Nephron progenitor cell (in vitro differentiated cells): ENCODE data around the gene MAT2A.

Source experiments
- DNase-seq: peaks from one replicate; pipeline ENCODE4 v3.0.0; 2021
- H3K27ac Mint-ChIP-seq: 2 replicates; pipeline ENCODE4 v1.8.0; 2021; ENCODE audit warnings: mild to moderate bottlenecking, moderate library complexity, mixed read lengths
- H3K27me3 Mint-ChIP-seq: 2 replicates; pipeline ENCODE4 v1.8.0; 2021; ENCODE audit warnings: mild to moderate bottlenecking, low read depth, mixed read lengths; ENCODE audit not compliant: poor library complexity
- H3K36me3 Mint-ChIP-seq: 2 replicates; pipeline ENCODE4 v1.8.0; 2021; ENCODE audit warnings: low read depth, mixed read lengths
- H3K4me1 Mint-ChIP-seq: 2 replicates; pipeline ENCODE4 v1.8.0; 2021; ENCODE audit warnings: mixed read lengths
- H3K4me3 Mint-ChIP-seq: 2 replicates; pipeline ENCODE4 v1.8.0; 2021; ENCODE audit warnings: mild to moderate bottlenecking, moderate library complexity, mixed read lengths
- H3K9me3 Mint-ChIP-seq: 2 replicates; pipeline ENCODE4 v1.8.0; 2021; ENCODE audit warnings: mild to moderate bottlenecking, moderate library complexity, mixed read lengths
- CTCF ChIP-seq: fragments of 200-600 bp; sonication (generic); IDR thresholded peaks from 2 replicates; pipeline ENCODE4 v1.5.0; 2021; ENCODE audit warnings: antibody characterized with exemption

Gene MAT2A

GRCh38 chr2:85502720-85503119 is 36.2 kb upstream of the MAT2A start:
- no peaks in the 10 kb centered on the region for H3K36me3 Mint-ChIP-seq
- H3K27ac Mint-ChIP-seq: no peak overlapping the region
- H3K4me3 Mint-ChIP-seq: no peak overlapping the region
- H3K9me3 Mint-ChIP-seq: peaks cover 6% of the 10 kb centered on the region
- TF ChIP-seq CTCF: no peak
- H3K27me3 Mint-ChIP-seq: peaks cover 15% of the 10 kb centered on the region
- no peak for DNase-seq
- peaks cover 29% of the 10 kb centered on the region for H3K4me1 Mint-ChIP-seq

- no peak for DNase-seq
- no peak overlapping the region for H3K27ac Mint-ChIP-seq
- H3K4me3 Mint-ChIP-seq: no peak overlapping the region
- H3K36me3 Mint-ChIP-seq: no peaks in the 10 kb centered on the region
- peaks cover 15% of the 10 kb centered on the region for H3K27me3 Mint-ChIP-seq
- H3K9me3 Mint-ChIP-seq: peaks cover 6% of the 10 kb centered on the region
- TF ChIP-seq CTCF: no peak
- peaks cover 29% of the 10 kb centered on the region for H3K4me1 Mint-ChIP-seq
Observed at GRCh38 chr2:85503168-85503850, 35.7 kb upstream of the MAT2A start.

GRCh38 chr2:85503851-85504777 is 34.9 kb upstream of the MAT2A start:
- no peak overlapping the region for H3K27ac Mint-ChIP-seq
- peaks cover 10% of the 10 kb centered on the region for H3K27me3 Mint-ChIP-seq
- H3K9me3 Mint-ChIP-seq: peaks cover 6% of the 10 kb centered on the region
- TF ChIP-seq CTCF: no peak
- no peak overlapping the region for H3K4me3 Mint-ChIP-seq
- H3K36me3 Mint-ChIP-seq: no peaks in the 10 kb centered on the region
- H3K4me1 Mint-ChIP-seq: peaks cover 29% of the 10 kb centered on the region
- no peak for DNase-seq

GRCh38 chr2:85504778-85505261 is 34.1 kb upstream of the MAT2A start:
- peaks cover 10% of the 10 kb centered on the region for H3K27me3 Mint-ChIP-seq
- DNase-seq: no peak
- no peak for TF ChIP-seq CTCF
- H3K36me3 Mint-ChIP-seq: no peaks in the 10 kb centered on the region
- H3K9me3 Mint-ChIP-seq: peaks cover 11% of the 10 kb centered on the region
- H3K27ac Mint-ChIP-seq: peak overlapping the region; percentile 34
- peaks cover 29% of the 10 kb centered on the region for H3K4me1 Mint-ChIP-seq
- no peak overlapping the region for H3K4me3 Mint-ChIP-seq

GRCh38 chr2:85505551-85506238 is 33.3 kb upstream of the MAT2A start:
- Mint-ChIP-seq H3K4me3 (no peak overlapping the region), H3K27ac (no peak overlapping the region), H3K9me3 (peaks cover 11% of the 10 kb centered on the region), H3K27me3 (peaks cover 10% of the 10 kb centered on the region), H3K36me3 (no peaks in the 10 kb centered on the region), H3K4me1 (peaks cover 24% of the 10 kb centered on the region)
- DNase-seq: no peak
- TF ChIP-seq CTCF: no peak
